ENCODE results near the gene RIMKLB.

The RIMKLB gene

GRCh38 chr12:8829125-8829518 is 131.3 kb downstream of the RIMKLB start:
- DNase-seq: no peak
- in situ Hi-C loops (cut with MboI; ENCODE audit: low pct_unique_long_range_greater_than_20kb, low sequenced_read_pairs): no loop called here

- in situ Hi-C loops (cut with MboI; ENCODE audit: low pct_unique_long_range_greater_than_20kb, low sequenced_read_pairs): no loop called here
- DNase-seq: no peak
These were observed 131.8 kb downstream of the RIMKLB start for GRCh38 chr12:8829621-8830020.

- DNase-seq: no peak
- in situ Hi-C loops (cut with MboI; ENCODE audit: low pct_unique_long_range_greater_than_20kb, low sequenced_read_pairs): no loop called here
These were observed 133.3 kb downstream of the RIMKLB start for GRCh38 chr12:8831116-8831515.

GRCh38 chr12:8832500-8832899 is 134.7 kb downstream of the RIMKLB start:
- no peak for DNase-seq
- in situ Hi-C loops (cut with MboI; ENCODE audit: low pct_unique_long_range_greater_than_20kb, low sequenced_read_pairs): no loop called here
